ENCODE measurements around the gene GAS2. TPM values are rescaled to one million over a fixed set of nuclear protein-coding genes. Genes with fewer than 3 reads are reported as not detected.
A peak's percentile ranks its signal among the peaks of the same experiment; 100 is the strongest.

Gene GAS2
- total RNA-seq, 2 experiments from 2014 or later, result 1.8 to 4.1 TPM

DNA sequence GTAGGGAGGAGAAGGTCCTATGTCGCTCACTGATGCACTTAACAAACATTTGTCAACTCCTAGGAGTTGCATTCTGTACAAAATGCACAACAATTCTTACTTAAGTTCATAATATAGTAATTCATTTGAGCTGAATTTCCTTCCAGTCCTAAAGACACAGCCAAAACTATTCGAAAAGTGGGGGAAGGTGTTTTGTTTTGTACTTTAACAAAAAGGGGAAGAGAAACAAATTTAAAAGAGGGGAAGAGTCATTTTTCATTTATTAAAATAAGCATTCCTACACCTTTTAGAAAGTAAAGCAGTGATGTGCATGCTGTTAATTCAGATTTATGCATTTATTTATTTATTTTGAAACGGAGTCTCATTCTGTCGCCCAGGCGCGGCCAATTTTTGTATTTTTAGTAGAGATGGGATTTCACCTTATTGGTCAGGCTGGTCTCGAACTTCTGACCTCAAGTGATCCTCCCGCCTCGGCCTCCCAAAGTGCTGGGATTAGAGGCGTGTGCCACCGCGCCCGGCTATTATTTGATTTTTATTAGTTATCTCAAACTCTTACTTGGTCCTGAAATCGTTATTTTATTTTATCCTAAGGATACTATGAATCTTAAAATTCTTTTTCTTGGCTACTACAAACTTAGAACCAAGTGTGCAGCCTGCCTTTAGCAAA is 39.7 kb upstream of the GAS2 start:
- H3K4me3 ChIP-seq (ENCODE audit: low read depth, low read length, poor library complexity, severe bottlenecking), result peak overlapping the region; percentile 84
- H3K4me1 ChIP-seq (ENCODE audit: insufficient read depth, low read length, poor library complexity, severe bottlenecking), result peaks cover 17% of the 10 kb centered on the region
- TF ChIP-seq, protein P1, sequence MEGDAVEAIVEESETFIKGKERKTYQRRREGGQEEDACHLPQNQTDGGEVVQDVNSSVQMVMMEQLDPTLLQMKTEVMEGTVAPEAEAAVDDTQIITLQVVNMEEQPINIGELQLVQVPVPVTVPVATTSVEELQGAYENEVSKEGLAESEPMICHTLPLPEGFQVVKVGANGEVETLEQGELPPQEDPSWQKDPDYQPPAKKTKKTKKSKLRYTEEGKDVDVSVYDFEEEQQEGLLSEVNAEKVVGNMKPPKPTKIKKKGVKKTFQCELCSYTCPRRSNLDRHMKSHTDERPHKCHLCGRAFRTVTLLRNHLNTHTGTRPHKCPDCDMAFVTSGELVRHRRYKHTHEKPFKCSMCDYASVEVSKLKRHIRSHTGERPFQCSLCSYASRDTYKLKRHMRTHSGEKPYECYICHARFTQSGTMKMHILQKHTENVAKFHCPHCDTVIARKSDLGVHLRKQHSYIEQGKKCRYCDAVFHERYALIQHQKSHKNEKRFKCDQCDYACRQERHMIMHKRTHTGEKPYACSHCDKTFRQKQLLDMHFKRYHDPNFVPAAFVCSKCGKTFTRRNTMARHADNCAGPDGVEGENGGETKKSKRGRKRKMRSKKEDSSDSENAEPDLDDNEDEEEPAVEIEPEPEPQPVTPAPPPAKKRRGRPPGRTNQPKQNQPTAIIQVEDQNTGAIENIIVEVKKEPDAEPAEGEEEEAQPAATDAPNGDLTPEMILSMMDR (conservative IDR thresholded peaks at IDR 0.05; ENCODE audit: low read length), result no peak
- TF ChIP-seq EZH2phosphoT487 (IDR thresholded peaks at IDR 0.05; ENCODE audit: borderline replicate concordance, low read depth, low read length), result no peak
- no peaks in the 10 kb centered on the region for H3K9me2 ChIP-seq (ENCODE audit: insufficient read depth, low read length)
- CTCF ChIA-PET (ENCODE audit: unreplicated experiment), result no interaction called here
- DNase-seq (ENCODE audit: low spot score), result peak; percentile 7
- H3K4me2 ChIP-seq (ENCODE audit: low read length), result peak overlapping the region; percentile 89
- peaks cover 34% of the 10 kb centered on the region for H3K79me2 ChIP-seq (ENCODE audit: insufficient read depth, low read depth, low read length)
- peak overlapping the region; percentile 73 for H3K27ac ChIP-seq (ENCODE audit: low read depth, low read length, poor library complexity, severe bottlenecking)
- no peaks in the 10 kb centered on the region for H3K9me3 ChIP-seq (ENCODE audit: low read length)
- POLR2A ChIA-PET, result interaction anchor here (0.7 kb wide), 1 partner anchor 34 kb away, joined by 4 read pairs; no protein-coding TSS in a partner anchor
- H4K20me1 ChIP-seq (ENCODE audit: insufficient read depth, low read length), result 0 out of 2 replicates have a peak, but pooled peaks cover 9% of the 10 kb centered on the region
- peak overlapping the region; percentile 98 for H2AFZ ChIP-seq (ENCODE audit: low read length)
- intact Hi-C loops (cut with micrococcal nuclease; ENCODE audit: unreplicated experiment), result loop anchor here (5.0 kb wide), 1 partner anchor 181 kb away; no protein-coding TSS in a partner anchor
- no TSS peak for BruUV-seq (replicated peaks)
- H3K36me3 ChIP-seq (ENCODE audit: insufficient read depth, low read length), result peaks cover 11% of the 10 kb centered on the region

DNA sequence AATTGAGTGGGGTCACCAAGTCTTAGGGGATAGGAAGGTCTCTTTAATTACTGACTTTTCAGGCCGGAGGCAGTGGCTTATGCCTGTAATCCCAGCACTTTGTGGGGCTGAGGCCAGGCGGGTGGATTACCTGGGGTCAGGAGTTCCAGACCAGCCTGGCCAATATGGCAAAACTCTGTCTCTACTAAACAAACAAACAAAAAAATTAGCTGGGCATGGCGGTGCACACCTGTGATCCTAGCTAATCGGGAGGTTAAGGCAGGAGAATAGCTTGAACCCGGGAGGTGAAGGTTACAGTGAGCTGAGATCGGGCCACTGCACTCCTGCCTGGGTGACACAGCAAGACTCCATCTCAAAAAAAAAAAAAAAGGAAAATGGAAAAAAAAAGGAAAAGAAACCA is 39.0 kb upstream of the GAS2 start:
- Histone ChIP-seq H3K36me3 (ENCODE audit: insufficient read depth, low read length) (peaks cover 8% of the 10 kb centered on the region), H3K9me3 (ENCODE audit: low read length) (no peaks in the 10 kb centered on the region), H2AFZ (ENCODE audit: low read length) (no peak overlapping the region), H4K20me1 (ENCODE audit: insufficient read depth, low read length) (0 out of 2 replicates have a peak, but pooled peaks cover 9% of the 10 kb centered on the region), H3K27ac (ENCODE audit: low read depth, low read length, poor library complexity, severe bottlenecking) (no peak overlapping the region), H3K4me2 (ENCODE audit: low read length) (no peak overlapping the region), H3K4me3 (ENCODE audit: low read depth, low read length, poor library complexity, severe bottlenecking) (no peak overlapping the region), H3K9me2 (ENCODE audit: insufficient read depth, low read length) (no peaks in the 10 kb centered on the region), H3K79me2 (ENCODE audit: insufficient read depth, low read depth, low read length) (peaks cover 28% of the 10 kb centered on the region), H3K4me1 (ENCODE audit: insufficient read depth, low read length, poor library complexity, severe bottlenecking) (peaks cover 17% of the 10 kb centered on the region)
- TF ChIP-seq EZH2phosphoT487 (IDR thresholded peaks at IDR 0.05; ENCODE audit: borderline replicate concordance, low read depth, low read length), result no peak
- intact Hi-C loops (cut with micrococcal nuclease; ENCODE audit: unreplicated experiment), result loop anchor here (5.0 kb wide), 1 partner anchor 180 kb away; no protein-coding TSS in a partner anchor
- POLR2A ChIA-PET, result interaction anchor here (0.6 to 0.7 kb wide), 3 partner anchors 109 to 1340 kb away, joined by 3 to 4 read pairs (median 3); no protein-coding TSS in a partner anchor
- CTCF ChIA-PET (ENCODE audit: unreplicated experiment), result no interaction called here
- no peak for DNase-seq (ENCODE audit: low spot score)
- BruUV-seq (replicated peaks), result no TSS peak

DNA sequence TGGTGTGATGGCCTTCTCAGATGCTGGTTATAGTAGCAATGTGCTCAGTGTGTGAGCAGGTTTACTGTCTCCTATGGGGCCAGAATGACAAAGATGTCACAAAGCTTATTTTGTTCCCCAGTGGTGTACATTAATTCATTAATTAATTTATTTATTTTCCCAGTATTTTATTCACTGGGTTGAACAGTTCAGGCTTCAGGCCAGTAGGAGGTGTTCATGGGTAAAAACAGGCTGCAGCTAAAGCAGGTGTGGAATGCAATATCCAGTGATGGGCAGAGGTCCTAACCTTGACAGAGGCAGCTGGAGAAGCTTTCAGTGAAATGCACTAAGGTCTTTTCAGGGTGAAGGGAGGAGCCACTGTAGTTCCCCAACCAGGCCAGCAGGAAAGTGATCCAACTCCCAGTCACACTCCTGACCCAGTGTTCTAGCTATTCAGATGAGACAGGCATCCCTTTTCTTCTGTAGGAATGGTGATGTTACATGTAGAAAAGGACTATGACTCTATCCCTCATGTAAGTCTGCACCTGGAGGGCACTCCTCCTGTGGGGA is 33.0 kb upstream of the GAS2 start:
- no TSS peak for BruUV-seq (replicated peaks)
- TF ChIP-seq EZH2phosphoT487 (IDR thresholded peaks at IDR 0.05; ENCODE audit: borderline replicate concordance, low read depth, low read length), result no peak
- TF ChIP-seq, protein P1 (conservative IDR thresholded peaks at IDR 0.05; ENCODE audit: low read length), result no peak
- no peak for DNase-seq (ENCODE audit: low spot score)
- Histone ChIP-seq H4K20me1 (ENCODE audit: insufficient read depth, low read length) (no peaks in the 10 kb centered on the region), H3K27ac (ENCODE audit: low read depth, low read length, poor library complexity, severe bottlenecking) (no peak overlapping the region), H3K9me2 (ENCODE audit: insufficient read depth, low read length) (no peaks in the 10 kb centered on the region), H3K79me2 (ENCODE audit: insufficient read depth, low read depth, low read length) (no peaks in the 10 kb centered on the region), H3K36me3 (ENCODE audit: insufficient read depth, low read length) (no peaks in the 10 kb centered on the region), H3K4me2 (ENCODE audit: low read length) (no peak overlapping the region), H3K4me3 (ENCODE audit: low read depth, low read length, poor library complexity, severe bottlenecking) (no peak overlapping the region), H2AFZ (ENCODE audit: low read length) (no peak overlapping the region), H3K9me3 (ENCODE audit: low read length) (no peaks in the 10 kb centered on the region), H3K4me1 (ENCODE audit: insufficient read depth, low read length, poor library complexity, severe bottlenecking) (no peaks in the 10 kb centered on the region)
- intact Hi-C loops (cut with micrococcal nuclease; ENCODE audit: unreplicated experiment), result no loop called here
- ChIA-PET CTCF (ENCODE audit: unreplicated experiment) (no interaction called here), POLR2A (interaction anchor here (0.6 kb wide), 1 partner anchor 208 kb away, joined by 4 read pairs; no protein-coding TSS in a partner anchor)

Measured in OCI-LY7 (cell line).